Hematopoietic multipotent progenitor cell treated with erythropoietin and hydrocortisone succinate and interleukin-3 and kit ligand, for 17 days (in vitro differentiated cells): ENCODE data around the gene MLLT1.

ENCODE experiments used
- DNase-seq: peaks from one replicate; pipeline ENCODE4 v3.0.0-alpha.2; 2015; ENCODE audit warnings: low spot score

Gene MLLT1

GRCh38 chr19:6221220-6221877 is 58.4 kb downstream of the MLLT1 start:
- no peak for DNase-seq

GRCh38 chr19:6220385-6221191 is 59.2 kb downstream of the MLLT1 start:
- DNase-seq = no peak

- no peak for DNase-seq
These were observed 60.0 kb downstream of the MLLT1 start for GRCh38 chr19:6219586-6220290.

- no peak for DNase-seq
These were observed 60.6 kb downstream of the MLLT1 start for GRCh38 chr19:6219147-6219525.

- DNase-seq = peak; percentile 88
These were observed 61.2 kb downstream of the MLLT1 start for GRCh38 chr19:6218491-6219146.

GRCh38 chr19:6217752-6218334 is 61.9 kb downstream of the MLLT1 start:
- DNase-seq = no peak

GRCh38 chr19:6216996-6217751 is 62.6 kb downstream of the MLLT1 start:
- no peak for DNase-seq

- DNase-seq = no peak
These were observed 63.4 kb downstream of the MLLT1 start for GRCh38 chr19:6216236-6216995.

- DNase-seq = no peak
These were observed 64.0 kb downstream of the MLLT1 start for GRCh38 chr19:6215701-6216235.

- DNase-seq = no peak
These were observed 64.8 kb downstream of the MLLT1 start for GRCh38 chr19:6214881-6215541.

GRCh38 chr19:6213696-6214641 is 65.8 kb downstream of the MLLT1 start:
- no peak for DNase-seq

- DNase-seq = no peak
These were observed 66.5 kb downstream of the MLLT1 start for GRCh38 chr19:6213266-6213595.

- no peak for DNase-seq
These were observed 67.1 kb downstream of the MLLT1 start for GRCh38 chr19:6212403-6213265.

- no peak for DNase-seq
These were observed 68.0 kb downstream of the MLLT1 start for GRCh38 chr19:6211632-6212402.

GRCh38 chr19:6210721-6211600 is 68.8 kb downstream of the MLLT1 start:
- no peak for DNase-seq

- no peak for DNase-seq
These were observed 69.7 kb downstream of the MLLT1 start for GRCh38 chr19:6210091-6210490.
